Measurements from ENCODE around the gene CTSD. TPM values are rescaled to one million over a fixed set of nuclear protein-coding genes. Genes with fewer than 3 reads are reported as not detected.

Gene CTSD
- total RNA-seq, 1 experiment from 2014 or later = 158 TPM

GRCh38 chr11:1777737-1778136, 14.0 kb upstream of the CTSD start:
- H3K4me3 Mint-ChIP-seq = no peak overlapping the region
- no peak for TF ChIP-seq CTCF (conservative IDR thresholded peaks at IDR 0.05)

More at GRCh38 chr11:1777737-1778136, 14.0 kb upstream of the CTSD start:
- Histone ChIP-seq H2BK12ac (ENCODE audit: insufficient read length, low read depth, low read length) (no peak overlapping the region), H3K27me3 (ENCODE audit: insufficient read depth, low read length) (no peaks in the 10 kb centered on the region), H3K79me1 (ENCODE audit: insufficient read depth, low read depth, low read length, poor library complexity, severe bottlenecking) (no peaks in the 10 kb centered on the region), H4K91ac (ENCODE audit: insufficient read length, low read depth, low read length) (no peak overlapping the region), H2BK20ac (ENCODE audit: low read depth, low read length, poor library complexity, severe bottlenecking) (no peak overlapping the region), H3K79me2 (ENCODE audit: insufficient read depth, low read length) (no peaks in the 10 kb centered on the region), H3K9ac (ENCODE audit: extremely low read depth, insufficient read length, low read length) (no peak overlapping the region), H4K20me1 (ENCODE audit: control insufficient read depth, insufficient read depth, insufficient read length) (no peaks in the 10 kb centered on the region), H3K27ac (ENCODE audit: insufficient read length, low read depth, low read length) (no peak overlapping the region), H3T11ph (ENCODE audit: low read length) (no peak overlapping the region), H3K4me1 (ENCODE audit: insufficient read depth, low read length) (peaks cover 3% of the 10 kb centered on the region; the same call in 1 of the 2 replicates), H2BK120ac (ENCODE audit: low read depth, low read length, poor library complexity, severe bottlenecking) (no peak overlapping the region), H2BK15ac (ENCODE audit: low read depth, low read length) (no peak overlapping the region), H3K4me2 (ENCODE audit: insufficient read depth, insufficient read length, low read length) (no peak overlapping the region), H3K23me2 (ENCODE audit: insufficient read length, low read depth, low read length, poor library complexity, severe bottlenecking) (no peaks in the 10 kb centered on the region), H3K14ac (ENCODE audit: insufficient read depth, low read length) (no peak overlapping the region), H4K8ac (replicated peaks; ENCODE audit: insufficient read length, low read depth, low read length) (no peak overlapping the region), H3K9me3 (ENCODE audit: control insufficient read depth, low read depth, low read length) (no peaks in the 10 kb centered on the region), H2AK5ac (ENCODE audit: insufficient read length, low read length) (no peak overlapping the region), H4K5ac (ENCODE audit: insufficient read length, low read depth, low read length) (no peak overlapping the region), H3K23ac (ENCODE audit: insufficient read length, low read depth, low read length) (no peak overlapping the region), H3K18ac (ENCODE audit: insufficient read length, low read depth, low read length) (no peak overlapping the region), H2BK5ac (ENCODE audit: insufficient read length, low read length) (no peak overlapping the region), H2AFZ (ENCODE audit: low read length) (no peak overlapping the region), H3K56ac (ENCODE audit: insufficient read length, low read depth, low read length) (no peak overlapping the region), H3K4ac (ENCODE audit: low read depth, low read length) (no peak overlapping the region)
- Mint-ChIP-seq H3K27ac (no peak overlapping the region), H3K27me3 (ENCODE audit: low read depth) (peaks cover 42% of the 10 kb centered on the region), H3K36me3 (ENCODE audit: insufficient read depth in 1 of 3, low read depth in 3 of 3) (no peaks in the 10 kb centered on the region; a peak in 1 of 7 replicates), H3K9me3 (peaks cover 4 to 9% of the 10 kb centered on the region in 2 experiments; a peak in 3 of 5 replicates), H3K4me1 (peaks cover 11 to 21% of the 10 kb centered on the region in 2 experiments)
- WGBS (ENCODE audit: extremely low coverage, insufficient read length, low lambda C conversion rate) = no CpG with 5 or more reads among the region's 2 CpGs
- no peak for DNase-seq
